Fibroblast of mammary gland (primary cell): ENCODE measurements around the gene DIS3.
"Not testable (repeated sequence)": the region's sequence is repeated elsewhere in the genome, so short reads cannot be mapped to it uniquely, and the experiment has no call there.

ENCODE experiments used
- DNase-seq: peaks from one replicate; pipeline ENCODE4 v3.0.0-alpha.2; 2010; ENCODE audit warnings: low read depth
- H3K4me3 ChIP-seq: 2 replicates; pipeline ENCODE4 v1.5.1; 2011; ENCODE audit warnings: low read depth, mild to moderate bottlenecking, low read length, moderate library complexity; ENCODE audit not compliant: control insufficient read depth
- CTCF ChIP-seq: conservative IDR thresholded peaks from 2 replicates; pipeline ENCODE4 v1.5.1; 2011; ENCODE audit warnings: low read depth, low read length, inconsistent platforms; ENCODE audit not compliant: control insufficient read depth, insufficient read depth

The DIS3 gene

GRCh38 chr13:72781451-72782439, at the start of gene DIS3, which contains the start of gene PIBF1:
TSS of gene DIS3 (minus strand) at chr13:72781900. CDS start at chr13:72781832, 68 bp downstream.
TSS of gene PIBF1 (plus strand) at chr13:72782133. CDS start at chr13:72783470, 1,337 bp downstream.
- H3K4me3 ChIP-seq: peak within 1 kb of the TSS; percentile 99
- peak; percentile 97 for DNase-seq
- TF ChIP-seq CTCF: no peak

GRCh38 chr13:72823724-72824123, 42.0 kb upstream of the DIS3 start:
- no peak for DNase-seq
- TF ChIP-seq CTCF: no peak
- H3K4me3 ChIP-seq: no peak overlapping the region

GRCh38 chr13:72823081-72823480, 41.4 kb upstream of the DIS3 start:
- H3K4me3 ChIP-seq: no peak overlapping the region
- DNase-seq: no peak
- TF ChIP-seq CTCF: no peak

- DNase-seq: no peak
- H3K4me3 ChIP-seq: no peak overlapping the region
- TF ChIP-seq CTCF: no peak
Observed at GRCh38 chr13:72820898-72821279, 39.2 kb upstream of the DIS3 start.

- TF ChIP-seq CTCF: no peak
- peak; percentile 87 for DNase-seq
Observed at GRCh38 chr13:72820156-72820897, 38.6 kb upstream of the DIS3 start.

GRCh38 chr13:72808917-72809500, 27.3 kb upstream of the DIS3 start:
- TF ChIP-seq CTCF: peak; percentile 41
- H3K4me3 ChIP-seq: no peak overlapping the region
- DNase-seq: peak; percentile 24

More at GRCh38 chr13:72820156-72820897, 38.6 kb upstream of the DIS3 start:
- no peak overlapping the region for H3K4me3 ChIP-seq

GRCh38 chr13:72806514-72806913, 24.8 kb upstream of the DIS3 start:
- not testable (repeated sequence) for H3K4me3 ChIP-seq, DNase-seq
